BLaER1 (cell line): ENCODE data around the gene ETV1.

Experiments used
- H3K27ac ChIP-seq: shearing (Covaris generic); formaldehyde crosslinking; 2 replicates; pipeline ENCODE4 v1.8.1; 2022
- H3K27me3 ChIP-seq: shearing (Covaris generic); formaldehyde crosslinking; 2 replicates; pipeline ENCODE4 v1.8.1; 2022
- H3K36me3 ChIP-seq: shearing (Covaris generic); formaldehyde crosslinking; 2 replicates; pipeline ENCODE4 v1.8.1; 2022
- H3K4me1 ChIP-seq: shearing (Covaris generic); formaldehyde crosslinking; 2 replicates; pipeline ENCODE4 v1.8.1; 2022
- H3K4me2 ChIP-seq: shearing (Covaris generic); formaldehyde crosslinking; 2 replicates; pipeline ENCODE4 v1.8.1; 2022
- H3K4me3 ChIP-seq: shearing (Covaris generic); formaldehyde crosslinking; 2 replicates; pipeline ENCODE4 v1.8.1; 2022
- H3K9ac ChIP-seq: shearing (Covaris generic); formaldehyde crosslinking; 2 replicates; pipeline ENCODE4 v1.8.1; 2022
- H3K9me3 ChIP-seq: shearing (Covaris generic); formaldehyde crosslinking; 2 replicates; pipeline ENCODE4 v1.8.1; 2022
- H4K20me1 ChIP-seq: shearing (Covaris generic); formaldehyde crosslinking; 2 replicates; pipeline ENCODE4 v1.8.1; 2022
- Cebpa-rat ChIP-seq: shearing (Covaris generic); IDR thresholded peaks from 2 replicates; pipeline ENCODE4 v1.8.1; 2022

ETV1 gene

DNA sequence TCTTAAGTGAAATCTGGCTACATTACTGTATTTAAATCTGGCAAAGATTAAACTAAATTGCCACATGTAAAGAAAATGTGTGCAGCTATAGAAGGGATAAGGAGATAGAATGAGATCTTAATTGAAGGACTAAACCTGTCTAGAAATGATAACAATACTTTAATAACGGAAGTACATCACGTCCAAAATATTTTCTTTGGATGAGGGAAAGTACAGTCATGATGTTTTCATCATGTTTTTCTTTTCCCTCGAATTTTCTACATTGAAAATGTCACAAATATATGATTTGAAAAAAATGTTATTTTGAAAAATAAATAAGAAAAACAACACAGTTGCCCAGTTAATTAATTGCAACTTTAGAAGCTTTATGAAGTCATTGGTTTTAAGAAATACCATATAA, 143.9 kb downstream of the ETV1 start:
- H4K20me1 ChIP-seq: no peaks in the 10 kb centered on the region
- H3K4me2 ChIP-seq: no peak overlapping the region
- TF ChIP-seq Cebpa-rat: no peak
- H3K4me3 ChIP-seq: no peak overlapping the region
- H3K9ac ChIP-seq: no peak overlapping the region
- H3K4me1 ChIP-seq: peaks cover 20% of the 10 kb centered on the region
- no peaks in the 10 kb centered on the region for H3K36me3 ChIP-seq
- H3K9me3 ChIP-seq: no peaks in the 10 kb centered on the region
- H3K27ac ChIP-seq: no peak overlapping the region
- H3K27me3 ChIP-seq: no peaks in the 10 kb centered on the region

- no peak overlapping the region for H3K9ac ChIP-seq
- H3K36me3 ChIP-seq: no peaks in the 10 kb centered on the region
- TF ChIP-seq Cebpa-rat: no peak
- H3K4me1 ChIP-seq: peaks cover 14% of the 10 kb centered on the region
- H3K4me3 ChIP-seq: no peak overlapping the region
- no peak overlapping the region for H3K27ac ChIP-seq
- H3K9me3 ChIP-seq: no peaks in the 10 kb centered on the region
- H3K4me2 ChIP-seq: no peak overlapping the region
- no peaks in the 10 kb centered on the region for H4K20me1 ChIP-seq
- H3K27me3 ChIP-seq: no peaks in the 10 kb centered on the region
Measured at GRCh38 chr7:13844954-13845353, 144.5 kb downstream of the ETV1 start.

- no peaks in the 10 kb centered on the region for H3K27me3 ChIP-seq
- no peaks in the 10 kb centered on the region for H3K36me3 ChIP-seq
- H3K4me2 ChIP-seq: no peak overlapping the region
- H3K9ac ChIP-seq: no peak overlapping the region
- H3K4me3 ChIP-seq: no peak overlapping the region
- H3K27ac ChIP-seq: no peak overlapping the region
- no peaks in the 10 kb centered on the region for H4K20me1 ChIP-seq
- H3K9me3 ChIP-seq: no peaks in the 10 kb centered on the region
- 0 out of 2 replicates have a peak, but pooled peaks cover under 1% of the 10 kb centered on the region for H3K4me1 ChIP-seq
- TF ChIP-seq Cebpa-rat: no peak
Measured at GRCh38 chr7:13841284-13841683, 148.2 kb downstream of the ETV1 start.
